ENCODE measurements around the gene UXS1.

UXS1 gene

GRCh38 chr2:106062627-106063026 lies 131.5 kb downstream of the UXS1 start:
- TF ChIP-seq EZH2phosphoT487 (IDR thresholded peaks at IDR 0.05; ENCODE audit: low read depth) (no peak), CTCF (IDR thresholded peaks at IDR 0.05; ENCODE audit: low read depth, low read length) (no peak)
- Histone ChIP-seq H3K27me3 (ENCODE audit: low read depth, low read length) (no peaks in the 10 kb centered on the region), H4K20me1 (ENCODE audit: insufficient read depth, low read length) (no peaks in the 10 kb centered on the region), H3K79me2 (ENCODE audit: low read length) (no peaks in the 10 kb centered on the region), H3K4me3 (ENCODE audit: low read length) (no peak overlapping the region), H3K27ac (ENCODE audit: low read length) (no peak overlapping the region), H3K36me3 (replicated peaks; ENCODE audit: low read depth, low read length) (no peaks in the 10 kb centered on the region), H2AFZ (ENCODE audit: low read depth, low read length) (no peak overlapping the region), H3K4me1 (ENCODE audit: low read length) (no peaks in the 10 kb centered on the region), H3K4me2 (ENCODE audit: low read length) (no peak overlapping the region), H3K9ac (ENCODE audit: low read length) (no peak overlapping the region), H3K9me3 (ENCODE audit: insufficient read depth, low read length) (no peaks in the 10 kb centered on the region)

- no peaks in the 10 kb centered on the region for H4K20me1 ChIP-seq (ENCODE audit: insufficient read depth, low read length)
- no peaks in the 10 kb centered on the region for H3K9me3 ChIP-seq (ENCODE audit: insufficient read depth, low read length)
- no peak overlapping the region for H3K4me2 ChIP-seq (ENCODE audit: low read length)
- no peak overlapping the region for H3K9ac ChIP-seq (ENCODE audit: low read length)
- no peaks in the 10 kb centered on the region for H3K4me1 ChIP-seq (ENCODE audit: low read length)
- no peak for TF ChIP-seq CTCF (IDR thresholded peaks at IDR 0.05; ENCODE audit: low read depth, low read length)
- no peak for TF ChIP-seq EZH2phosphoT487 (IDR thresholded peaks at IDR 0.05; ENCODE audit: low read depth)
- H2AFZ ChIP-seq (ENCODE audit: low read depth, low read length), result no peak overlapping the region
- H3K79me2 ChIP-seq (ENCODE audit: low read length), result no peaks in the 10 kb centered on the region
- H3K27me3 ChIP-seq (ENCODE audit: low read depth, low read length), result no peaks in the 10 kb centered on the region
- no peaks in the 10 kb centered on the region for H3K36me3 ChIP-seq (replicated peaks; ENCODE audit: low read depth, low read length)
- no peak overlapping the region for H3K27ac ChIP-seq (ENCODE audit: low read length)
- no peak overlapping the region for H3K4me3 ChIP-seq (ENCODE audit: low read length)
Measured at GRCh38 chr2:106061611-106062349, 132.3 kb downstream of the UXS1 start.

- Histone ChIP-seq H3K9ac (ENCODE audit: low read length) (no peak overlapping the region), H3K9me3 (ENCODE audit: insufficient read depth, low read length) (no peaks in the 10 kb centered on the region), H4K20me1 (ENCODE audit: insufficient read depth, low read length) (no peaks in the 10 kb centered on the region), H3K4me1 (ENCODE audit: low read length) (no peaks in the 10 kb centered on the region), H3K27ac (ENCODE audit: low read length) (no peak overlapping the region), H3K79me2 (ENCODE audit: low read length) (no peaks in the 10 kb centered on the region), H3K4me3 (ENCODE audit: low read length) (no peak overlapping the region), H3K4me2 (ENCODE audit: low read length) (no peak overlapping the region), H2AFZ (ENCODE audit: low read depth, low read length) (no peak overlapping the region), H3K27me3 (ENCODE audit: low read depth, low read length) (no peaks in the 10 kb centered on the region), H3K36me3 (replicated peaks; ENCODE audit: low read depth, low read length) (no peaks in the 10 kb centered on the region)
- no peak for TF ChIP-seq EZH2phosphoT487 (IDR thresholded peaks at IDR 0.05; ENCODE audit: low read depth)
- no peak for TF ChIP-seq CTCF (IDR thresholded peaks at IDR 0.05; ENCODE audit: low read depth, low read length)
Measured at GRCh38 chr2:106059416-106060065, 134.6 kb downstream of the UXS1 start.

- H3K4me2 ChIP-seq (ENCODE audit: low read length), result no peak overlapping the region
- TF ChIP-seq CTCF (IDR thresholded peaks at IDR 0.05; ENCODE audit: low read depth, low read length) (no peak), EZH2phosphoT487 (IDR thresholded peaks at IDR 0.05; ENCODE audit: low read depth) (no peak)
- H3K79me2 ChIP-seq (ENCODE audit: low read length), result no peaks in the 10 kb centered on the region
- no peaks in the 10 kb centered on the region for H3K27me3 ChIP-seq (ENCODE audit: low read depth, low read length)
- no peak overlapping the region for H3K4me3 ChIP-seq (ENCODE audit: low read length)
- no peak overlapping the region for H3K27ac ChIP-seq (ENCODE audit: low read length)
- H3K9me3 ChIP-seq (ENCODE audit: insufficient read depth, low read length), result no peaks in the 10 kb centered on the region
- H3K4me1 ChIP-seq (ENCODE audit: low read length), result peaks cover under 1% of the 10 kb centered on the region
- no peak overlapping the region for H2AFZ ChIP-seq (ENCODE audit: low read depth, low read length)
- H4K20me1 ChIP-seq (ENCODE audit: insufficient read depth, low read length), result no peaks in the 10 kb centered on the region
- H3K36me3 ChIP-seq (replicated peaks; ENCODE audit: low read depth, low read length), result no peaks in the 10 kb centered on the region
- H3K9ac ChIP-seq (ENCODE audit: low read length), result no peak overlapping the region
Measured at GRCh38 chr2:106058469-106059137, 135.5 kb downstream of the UXS1 start.
